Measurements from ENCODE around the gene SDK1. TPM values are rescaled to one million over a fixed set of nuclear protein-coding genes. Genes with fewer than 3 reads are reported as not detected.

SDK1 gene
- total and polyA plus RNA-seq, 2 of the 8 experiments (the other 6 are each of a cell fraction or from before 2014, with no cell fraction given): 3.3 to 7.2 TPM

DNA sequence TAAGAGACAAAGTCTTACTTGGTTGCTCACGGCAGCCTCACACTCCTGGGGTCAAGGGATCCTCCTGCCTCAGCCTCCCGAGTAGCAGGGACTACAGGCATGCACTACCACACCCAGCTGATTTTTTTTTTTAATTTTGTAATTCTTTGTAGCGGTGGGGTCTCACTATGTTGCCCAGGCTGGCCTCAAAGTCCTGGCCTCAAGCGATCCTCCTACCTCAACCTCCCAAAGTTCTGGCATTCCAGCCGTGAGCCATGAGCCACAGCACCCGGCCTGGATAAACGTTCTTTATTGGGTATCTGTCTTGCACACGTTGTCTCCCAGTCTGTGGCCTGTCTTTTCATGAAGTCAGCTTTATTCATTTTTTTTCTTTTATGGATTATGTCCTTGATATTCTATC is 744.9 kb downstream of the SDK1 start:
- Histone ChIP-seq H2AFZ (ENCODE audit: low read length) (no peak overlapping the region), H3K27me3 (replicated peaks in 1 of 4; ENCODE audit: control insufficient read depth in 3 of 4, extremely low read depth in 1 of 4, insufficient read depth in 3 of 4, low read length in 3 of 4) (no peaks in the 10 kb centered on the region; a peak in 1 of 7 replicates), H3K4me1 (replicated peaks in 1 of 4; ENCODE audit: control insufficient read depth in 3 of 4, insufficient read depth in 4 of 4, low read length in 3 of 4) (peaks cover 5 to 18% (median 18%) of the 10 kb centered on the region in 4 experiments), H2BK20ac (ENCODE audit: low read length) (no peak overlapping the region), H3K4me2 (ENCODE audit: insufficient read depth in 1 of 2, low read depth in 2 of 2, low read length in 2 of 2) (no peak overlapping the region), H3K9ac (replicated peaks in 1 of 4; ENCODE audit: extremely low read depth in 1 of 4, low read depth in 3 of 4, low read length in 3 of 4) (no peak overlapping the region), H4K91ac (replicated peaks; ENCODE audit: insufficient read length, low read length) (no peak overlapping the region), H3K23me2 (ENCODE audit: low read depth, low read length) (no peaks in the 10 kb centered on the region), H3K14ac (ENCODE audit: insufficient read length) (no peak overlapping the region), H4K5ac (ENCODE audit: insufficient read length, low read depth, low read length) (no peak overlapping the region), H4K20me1 (replicated peaks in 1 of 2; ENCODE audit: control insufficient read depth in 1 of 2, insufficient read depth in 2 of 2, low read length in 2 of 2) (no peaks in the 10 kb centered on the region), H2BK5ac (ENCODE audit: low read depth, low read length) (no peak overlapping the region), H3K79me2 (ENCODE audit: control insufficient read depth in 1 of 2, insufficient read depth in 2 of 2, low read length in 2 of 2) (no peaks in the 10 kb centered on the region), H2AK5ac (ENCODE audit: low read depth, low read length) (no peak overlapping the region), H2BK12ac (ENCODE audit: low read depth, low read length) (no peak overlapping the region), H3K9me3 (ENCODE audit: insufficient read depth in 2 of 2, low read depth in 1 of 2, low read length in 1 of 2) (no peaks in the 10 kb centered on the region), H3K18ac (ENCODE audit: extremely low read depth, low read length) (no peak overlapping the region), H4K8ac (ENCODE audit: extremely low read depth, insufficient read depth, low read length) (no peak overlapping the region; the same call in 1 of the 2 replicates), H2BK120ac (replicated peaks; ENCODE audit: low read depth, low read length) (no peak overlapping the region), H3K23ac (ENCODE audit: insufficient read length) (no peak overlapping the region), H3K4me3 (ENCODE audit: extremely low read depth in 1 of 4, insufficient read depth in 2 of 4, low read depth in 3 of 4, low read length in 4 of 4) (no peak overlapping the region), H3K36me3 (ENCODE audit: control insufficient read depth in 2 of 4, insufficient read depth in 4 of 4, low read length in 3 of 4) (no peaks in the 10 kb centered on the region), H2BK15ac (ENCODE audit: low read length) (no peak overlapping the region), H3K4ac (replicated peaks; ENCODE audit: insufficient read length, low read depth, low read length) (no peak overlapping the region), H3K56ac (replicated peaks; ENCODE audit: insufficient read length, low read depth, low read length) (no peak overlapping the region), H3K27ac (ENCODE audit: low read depth, low read length) (no peak overlapping the region), H3K79me1 (ENCODE audit: low read depth, low read length) (no peaks in the 10 kb centered on the region)
- ChIA-PET CTCF (ENCODE audit: partially characterized antibody) (no interaction called here), POLR2A (ENCODE audit: partially characterized antibody) (no interaction called here)
- TF ChIP-seq TEAD4 (IDR thresholded peaks at IDR 0.05; ENCODE audit: low read depth, low read length): no peak
- TF ChIP-seq, protein P1, sequence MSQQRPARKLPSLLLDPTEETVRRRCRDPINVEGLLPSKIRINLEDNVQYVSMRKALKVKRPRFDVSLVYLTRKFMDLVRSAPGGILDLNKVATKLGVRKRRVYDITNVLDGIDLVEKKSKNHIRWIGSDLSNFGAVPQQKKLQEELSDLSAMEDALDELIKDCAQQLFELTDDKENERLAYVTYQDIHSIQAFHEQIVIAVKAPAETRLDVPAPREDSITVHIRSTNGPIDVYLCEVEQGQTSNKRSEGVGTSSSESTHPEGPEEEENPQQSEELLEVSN (IDR thresholded peaks at IDR 0.05): no peak
- no peak for TF ChIP-seq MAFK (IDR thresholded peaks at IDR 0.05; ENCODE audit: low read depth, low read length)
- no peak for TF ChIP-seq EZH2 (IDR thresholded peaks at IDR 0.05; ENCODE audit: low read depth, low read length, severe bottlenecking)
- no peak for TF ChIP-seq EGR1 (IDR thresholded peaks at IDR 0.05; ENCODE audit: borderline replicate concordance, low read depth, low read length)
- DNase-seq (ENCODE audit: low read depth in 1 of 2, low spot score in 2 of 2) (no peak), FAIRE-seq (no peak)
- WGBS, 2 experiments (ENCODE audit: extremely low coverage in 1 of 2, insufficient coverage in 1 of 2, insufficient read length in 1 of 2, insufficient replicate concordance in 2 of 2, low coverage in 1 of 2, low lambda C conversion rate in 2 of 2, missing lambda C conversion rate in 1 of 2): 91% methylated on average over 8 of the region's 8 CpGs; no CpG with 5 or more reads in 1 of the 2 experiments
